Esophagus muscularis mucosa (tissue), 4 donors: ENCODE data around the gene FLNA. TPM values are rescaled to one million over a fixed set of nuclear protein-coding genes. Genes with fewer than 3 reads are reported as not detected.

ENCODE experiments used
- DNase-seq: peaks from one replicate; pipeline ENCODE4 v3.0.0-alpha.2; 2017; ENCODE audit errors: extremely low spot score
- H3K27ac ChIP-seq, 4 donors: fragments of 200-600 bp; sonication (generic); replicated peaks in 1 of 4; 1 replicate in 3 of 4; 2 replicates in 1 of 4; pipeline ENCODE4 v1.5.1; 2016 to 2019; ENCODE audit warnings: mild to moderate bottlenecking in 1 of 4
- H3K27me3 ChIP-seq, 4 donors: fragments of 200-600 bp; sonication (generic); one replicate each; pipeline versions ENCODE4 v1.5.1 to v1.6.0; 2016 to 2019
- H3K36me3 ChIP-seq, 4 donors: fragments of 200-600 bp; sonication (generic); one replicate each; pipeline ENCODE4 v1.5.1; 2016 to 2019
- H3K4me1 ChIP-seq, 4 donors: fragments of 200-600 bp; sonication (generic); one replicate each; pipeline ENCODE4 v1.5.1; 2016 to 2019
- H3K4me3 ChIP-seq, 4 donors: fragments of 200-600 bp; sonication (generic); 1 replicate in 2 of 4; 2 replicates in 2 of 4; pipeline ENCODE4 v1.5.1; 2016 to 2019; ENCODE audit warnings: mild to moderate bottlenecking in 4 of 4, moderate library complexity in 1 of 4
- H3K9me3 ChIP-seq, 4 donors: fragments of 200-600 bp; sonication (generic); 1 replicate in 3 of 4; 2 replicates in 1 of 4; pipeline ENCODE4 v1.5.1; 2016 to 2019
- EP300 ChIP-seq: sonication (generic); formaldehyde crosslinking; IDR thresholded peaks from one replicate; pipeline ENCODE4 v1.6.1; 2017; ENCODE audit warnings: antibody characterized with exemption
- POLR2A ChIP-seq: fragments of 450-650 bp; IDR thresholded peaks from one replicate; pipeline ENCODE4 v1.6.1; 2017; ENCODE audit warnings: antibody characterized with exemption, moderate library complexity, mild to moderate bottlenecking, low read depth
- POLR2AphosphoS5 ChIP-seq, 2 donors: sonication (generic); formaldehyde crosslinking; IDR thresholded peaks; one replicate each; pipeline ENCODE4 v1.6.1; 2017; ENCODE audit warnings: antibody characterized with exemption in 2 of 2
- WGBS: methylation state at CpG from one replicate; pipeline ENCODE4 v1.1.5; 2018; 5-methylcytosine and 5-hydroxymethylcytosine counted together
- intact Hi-C: fragments of 100-400 bp; cut with DNase I; formaldehyde crosslinking; loops from one replicate; pipeline ENCODE4 v1.15.1; 2023
- total RNA-seq, 4 donors: library from RNA; depleted of rRNA; stranded (reverse); fragments of >200 nt; gene quantifications; one replicate each; pipeline versions ENCODE4 v1.1.0 to v1.2.1, GENCODE V29; 2016
- TF ChIP-seq, protein P1 (sequence below), 3 experiments: fragments of 200-600 bp in 2 of 3; fragments of 450-650 bp in 1 of 3; sonication (generic) in 2 of 3; IDR thresholded peaks; one replicate each; pipeline ENCODE4 v1.5.1; 2017 to 2019; ENCODE audit warnings: antibody characterized with exemption in 3 of 3, mild to moderate bottlenecking in 2 of 3, moderate library complexity in 1 of 3

Gene FLNA
- total RNA-seq, 4 donors from 2014 or later, result 8,941 to 16,544 (median 12,362) TPM

DNA sequence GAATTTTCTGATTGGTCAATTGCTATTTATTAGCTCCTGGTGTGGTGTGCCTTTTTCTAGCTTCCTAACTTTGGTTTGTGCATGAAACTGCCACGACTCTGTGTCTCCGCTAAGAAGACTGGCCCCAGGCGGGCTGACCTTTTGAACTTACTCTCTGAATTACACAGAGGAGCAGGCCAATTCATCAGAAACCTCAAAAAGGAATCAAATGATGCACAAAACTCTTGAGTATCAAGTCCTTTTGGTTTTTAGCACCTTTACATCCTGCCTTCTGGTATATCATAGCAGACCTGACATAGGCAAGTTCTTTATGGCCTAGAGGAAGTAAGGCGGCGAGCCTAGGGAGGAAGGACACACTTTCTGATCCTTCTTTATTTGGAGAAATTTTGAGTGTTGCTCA, 61.3 kb downstream of the FLNA start:
- no peak for DNase-seq

DNA sequence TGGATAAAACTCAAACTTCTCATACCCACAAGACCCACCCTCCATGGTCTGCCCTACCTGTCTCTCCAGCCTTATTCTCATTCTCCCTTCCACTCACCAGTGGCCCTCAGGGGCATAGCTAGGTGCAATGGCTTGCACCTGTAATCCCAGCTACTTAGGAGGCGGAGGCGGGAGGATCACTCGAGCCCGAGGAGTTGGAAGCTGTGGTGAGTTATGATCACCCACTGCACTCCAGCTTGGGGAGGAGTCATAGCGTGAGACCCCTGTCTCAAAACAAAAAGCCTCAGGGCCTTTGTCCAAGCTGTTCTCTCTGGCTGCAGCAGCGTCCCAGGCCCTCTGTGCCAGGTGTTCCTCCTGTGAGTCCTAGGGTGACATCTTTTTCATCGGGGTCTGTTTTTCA, 62.3 kb downstream of the FLNA start:
- H3K4me3 ChIP-seq, result no peak overlapping the region
- H3K9me3 ChIP-seq, result no peaks in the 10 kb centered on the region
- H3K4me1 ChIP-seq, result peaks cover 0 to 6% (median 0%) of the 10 kb centered on the region in 4 donors
- no peak for TF ChIP-seq POLR2A
- TF ChIP-seq EP300, result no peak
- TF ChIP-seq, protein P1, sequence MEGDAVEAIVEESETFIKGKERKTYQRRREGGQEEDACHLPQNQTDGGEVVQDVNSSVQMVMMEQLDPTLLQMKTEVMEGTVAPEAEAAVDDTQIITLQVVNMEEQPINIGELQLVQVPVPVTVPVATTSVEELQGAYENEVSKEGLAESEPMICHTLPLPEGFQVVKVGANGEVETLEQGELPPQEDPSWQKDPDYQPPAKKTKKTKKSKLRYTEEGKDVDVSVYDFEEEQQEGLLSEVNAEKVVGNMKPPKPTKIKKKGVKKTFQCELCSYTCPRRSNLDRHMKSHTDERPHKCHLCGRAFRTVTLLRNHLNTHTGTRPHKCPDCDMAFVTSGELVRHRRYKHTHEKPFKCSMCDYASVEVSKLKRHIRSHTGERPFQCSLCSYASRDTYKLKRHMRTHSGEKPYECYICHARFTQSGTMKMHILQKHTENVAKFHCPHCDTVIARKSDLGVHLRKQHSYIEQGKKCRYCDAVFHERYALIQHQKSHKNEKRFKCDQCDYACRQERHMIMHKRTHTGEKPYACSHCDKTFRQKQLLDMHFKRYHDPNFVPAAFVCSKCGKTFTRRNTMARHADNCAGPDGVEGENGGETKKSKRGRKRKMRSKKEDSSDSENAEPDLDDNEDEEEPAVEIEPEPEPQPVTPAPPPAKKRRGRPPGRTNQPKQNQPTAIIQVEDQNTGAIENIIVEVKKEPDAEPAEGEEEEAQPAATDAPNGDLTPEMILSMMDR (IDR thresholded peaks at IDR 0.05), result no peak
- peaks cover 0 to 8% (median 0%) of the 10 kb centered on the region in 4 donors for H3K27me3 ChIP-seq
- DNase-seq, result no peak
- H3K27ac ChIP-seq, result no peak overlapping the region
- intact Hi-C loops, result no loop called here
- no peaks in the 10 kb centered on the region for H3K36me3 ChIP-seq
- 89% methylated on average over 7 of the region's 7 CpGs for whole genome bisulfite sequencing

More for the DNA sequence above, 61.3 kb downstream of the FLNA start:
- Histone ChIP-seq H3K9me3 (no peaks in the 10 kb centered on the region), H3K36me3 (no peaks in the 10 kb centered on the region), H3K4me3 (no peak overlapping the region), H3K27me3 (peaks cover 0 to 8% (median 0%) of the 10 kb centered on the region in 4 donors), H3K27ac (no peak overlapping the region), H3K4me1 (peaks cover 0 to 10% (median 2%) of the 10 kb centered on the region in 4 donors)
- TF ChIP-seq POLR2A, result no peak
- TF ChIP-seq, protein P1 (IDR thresholded peaks at IDR 0.05), result no peak
- 73% methylated on average over 5 of the region's 5 CpGs for WGBS
- intact Hi-C loops, result no loop called here

DNA sequence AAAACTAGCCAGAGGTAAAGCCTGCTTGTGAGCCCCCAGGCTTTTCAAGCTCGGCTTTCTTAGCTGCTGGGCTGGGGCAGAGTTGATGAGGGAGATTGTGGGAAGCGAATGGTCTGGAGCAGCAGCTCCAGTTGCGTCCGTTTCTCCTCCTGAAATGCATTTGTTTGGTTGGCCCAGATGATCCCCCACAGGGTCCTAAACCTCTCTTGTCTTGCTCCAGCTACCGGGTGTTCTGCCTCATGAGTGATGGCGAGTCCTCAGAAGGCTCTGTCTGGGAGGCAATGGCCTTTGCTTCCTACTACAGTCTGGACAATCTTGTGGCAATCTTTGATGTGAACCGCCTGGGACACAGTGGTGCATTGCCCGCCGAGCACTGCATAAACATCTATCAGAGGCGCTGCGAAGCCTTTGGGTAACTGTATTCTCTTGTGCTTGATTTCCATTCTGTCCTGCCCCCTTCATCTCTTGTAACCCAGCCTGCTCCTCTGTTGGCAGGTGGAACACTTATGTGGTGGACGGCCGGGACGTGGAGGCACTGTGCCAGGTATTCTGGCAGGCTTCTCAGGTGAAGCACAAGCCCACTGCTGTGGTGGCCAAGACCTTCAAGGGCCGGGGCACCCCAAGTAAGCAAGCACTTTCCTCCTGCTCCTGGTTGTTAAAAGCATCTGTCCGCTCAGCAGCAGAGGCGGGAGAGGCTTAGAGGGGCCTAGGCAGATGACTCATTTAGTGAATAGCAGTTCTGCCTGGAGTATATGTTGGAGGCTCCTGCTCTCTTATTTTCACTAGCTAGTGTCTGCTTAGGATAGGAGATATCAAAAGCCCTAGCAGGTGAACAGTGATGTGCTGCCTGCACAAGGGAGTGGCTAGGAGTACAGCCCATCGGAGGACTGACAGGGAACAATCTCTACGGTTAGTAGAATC, 63.6 kb downstream of the FLNA start:
- H3K4me3 ChIP-seq, result no peak overlapping the region
- no peak overlapping the region for H3K27ac ChIP-seq
- intact Hi-C loops, result no loop called here

DNA sequence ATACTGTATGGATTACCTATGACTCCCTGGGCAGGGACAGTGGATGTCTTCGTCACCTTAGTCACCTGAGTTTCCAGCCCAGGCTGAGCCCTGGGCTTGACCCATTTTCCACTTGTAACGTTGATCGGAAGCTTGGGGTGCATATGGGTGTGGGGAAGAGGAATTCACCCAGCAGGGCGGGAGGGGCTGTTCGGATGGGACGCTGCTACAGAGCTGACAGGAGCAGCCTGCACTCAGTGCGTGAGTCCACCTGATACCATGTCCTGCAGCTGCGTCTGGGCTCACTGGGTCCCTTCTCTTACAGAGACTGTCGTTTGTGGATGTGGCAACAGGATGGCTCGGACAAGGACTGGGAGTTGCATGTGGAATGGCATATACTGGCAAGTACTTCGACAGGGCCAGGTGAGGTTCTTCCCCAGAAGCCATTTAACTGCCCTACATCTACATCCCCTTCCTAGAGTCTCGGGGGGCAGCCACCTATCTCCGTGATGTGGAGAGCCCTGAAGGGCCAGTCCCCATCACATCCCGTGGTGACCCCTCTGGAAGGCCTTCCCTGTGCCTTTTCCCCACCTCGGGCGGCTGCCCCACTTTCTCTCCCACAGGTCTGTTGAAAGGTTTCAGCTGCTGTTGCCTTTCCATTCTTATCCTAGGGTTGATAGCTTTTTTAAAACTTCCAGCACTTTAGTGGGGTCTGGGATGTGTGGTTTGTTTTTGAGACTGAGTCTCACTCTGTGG, 65.2 kb downstream of the FLNA start:
- Histone ChIP-seq H3K4me1 (peaks cover 0 to 6% (median 0%) of the 10 kb centered on the region in 4 donors), H3K27me3 (peaks cover 0 to 8% (median 0%) of the 10 kb centered on the region in 4 donors), H3K36me3 (no peaks in the 10 kb centered on the region), H3K27ac (no peak overlapping the region), H3K4me3 (no peak overlapping the region), H3K9me3 (no peaks in the 10 kb centered on the region)
- intact Hi-C loops, result no loop called here
- no peak for DNase-seq
- WGBS, result 81% methylated on average over 16 of the region's 16 CpGs
- TF ChIP-seq EP300, result no peak
- no peak for TF ChIP-seq POLR2A
- TF ChIP-seq, protein P1 (IDR thresholded peaks at IDR 0.05), result no peak
- no peak for TF ChIP-seq POLR2AphosphoS5 (IDR thresholded peaks at IDR 0.05)

More for the DNA sequence above, 63.6 kb downstream of the FLNA start:
- peaks cover 0 to 8% (median 0%) of the 10 kb centered on the region in 4 donors for H3K27me3 ChIP-seq
- no peaks in the 10 kb centered on the region for H3K9me3 ChIP-seq
- 73% methylated on average over 16 of the region's 19 CpGs for whole genome bisulfite sequencing
- H3K36me3 ChIP-seq, result no peaks in the 10 kb centered on the region
- DNase-seq, result no peak
- TF ChIP-seq POLR2A, result no peak
- peaks cover 0 to 6% (median 0%) of the 10 kb centered on the region in 4 donors for H3K4me1 ChIP-seq
